WTC11 (cell line): Measurements from ENCODE around the gene SOX15. TPM values are rescaled to one million over a fixed set of nuclear protein-coding genes. Genes with fewer than 3 reads are reported as not detected.
A peak's percentile ranks its signal among the peaks of the same experiment; 100 is the strongest.

ENCODE experiments used
- ATAC-seq: fragments of 200-7000 bp; cut with Tn5 transposase; 2 replicates; pipeline ENCODE4 v1.10.0; 2021; ENCODE audit warnings: mild to moderate bottlenecking, moderate library complexity
- CTCF ChIA-PET: fragments of 300-600 bp; sonication (Branson Sonifier 250); formaldehyde crosslinking; loops from one replicate; lab custom pipeline; 2021; ENCODE audit warnings: antibody characterized with exemption; lab: Charles Lee
- POLR2A ChIA-PET: fragments of 350-600 bp; sonication (Branson Sonifier 250); formaldehyde crosslinking; loops from one replicate; lab custom pipeline; 2021; ENCODE audit warnings: antibody characterized with exemption; lab: Charles Lee
- DNase-seq: peaks from one replicate; pipeline ENCODE4 v3.0.0; 2021; ENCODE audit warnings: low spot score
- H3K27ac Mint-ChIP-seq: 2 replicates; pipeline ENCODE4 v1.8.0; 2021; ENCODE audit warnings: mixed read lengths
- H3K27me3 Mint-ChIP-seq: 2 replicates; pipeline ENCODE4 v1.8.0; 2021; ENCODE audit warnings: low read depth, mild to moderate bottlenecking, moderate library complexity, mixed read lengths
- H3K36me3 Mint-ChIP-seq: 2 replicates; pipeline ENCODE4 v1.8.0; 2021; ENCODE audit warnings: mixed read lengths
- H3K4me1 Mint-ChIP-seq: 2 replicates; pipeline ENCODE4 v1.8.0; 2022; ENCODE audit warnings: mixed read lengths
- H3K4me3 Mint-ChIP-seq: 2 replicates; pipeline ENCODE4 v1.8.0; 2021; ENCODE audit warnings: mild to moderate bottlenecking, moderate library complexity, mixed read lengths
- H3K9me3 Mint-ChIP-seq: 2 replicates; pipeline ENCODE4 v1.8.0; 2021; ENCODE audit warnings: mixed read lengths
- AFF4 ChIP-seq: sonication (generic); formaldehyde crosslinking; IDR thresholded peaks from 2 replicates; pipeline ENCODE4 v1.8.1; 2023; ENCODE audit warnings: mild to moderate bottlenecking, missing genetic modification reagents, borderline replicate concordance
- CBFB ChIP-seq: sonication (generic); formaldehyde crosslinking; IDR thresholded peaks from 2 replicates; pipeline ENCODE4 v1.8.1; 2022; ENCODE audit warnings: mild to moderate bottlenecking, low read depth, missing genetic modification reagents
- ETV6 ChIP-seq: sonication (generic); formaldehyde crosslinking; IDR thresholded peaks from 2 replicates; pipeline ENCODE4 v1.8.1; 2022; ENCODE audit warnings: mild to moderate bottlenecking, missing genetic modification reagents
- FOXP4 ChIP-seq: sonication (generic); formaldehyde crosslinking; IDR thresholded peaks from 2 replicates; pipeline ENCODE4 v1.8.0; 2022; ENCODE audit warnings: mild to moderate bottlenecking, missing genetic modification reagents
- HMGA2 ChIP-seq: fragments of 250-450 bp; sonication (Bioruptor Pico); IDR thresholded peaks from 2 replicates; pipeline ENCODE4 v1.4.0; 2021; ENCODE audit warnings: mild to moderate bottlenecking, moderate library complexity
- HMGXB4 ChIP-seq: sonication (generic); formaldehyde crosslinking; IDR thresholded peaks from 2 replicates; pipeline ENCODE4 v1.8.1; 2023; ENCODE audit warnings: mild to moderate bottlenecking, moderate library complexity, missing genetic modification reagents
- NFE2L1 ChIP-seq: sonication (generic); formaldehyde crosslinking; IDR thresholded peaks from 2 replicates; pipeline ENCODE4 v1.8.1; 2023; ENCODE audit warnings: missing genetic modification reagents
- OVOL2 ChIP-seq: fragments of 250-450 bp; sonication (Bioruptor Pico); IDR thresholded peaks from 2 replicates; pipeline ENCODE4 v1.9.0; 2021; ENCODE audit warnings: mild to moderate bottlenecking, borderline replicate concordance
- PRRX2 ChIP-seq: fragments of 250-450 bp; sonication (Bioruptor Pico); IDR thresholded peaks from 2 replicates; pipeline ENCODE4 v1.8.0; 2021; ENCODE audit warnings: mild to moderate bottlenecking
- SOX15 ChIP-seq: fragments of 250-450 bp; sonication (Bioruptor Pico); IDR thresholded peaks from 2 replicates; pipeline ENCODE4 v1.9.0; 2021; ENCODE audit warnings: mild to moderate bottlenecking
- USF1 ChIP-seq: sonication (generic); formaldehyde crosslinking; IDR thresholded peaks from 2 replicates; pipeline ENCODE4 v1.8.0; 2022; ENCODE audit warnings: mild to moderate bottlenecking, missing genetic modification reagents
- USF2 ChIP-seq: sonication (generic); formaldehyde crosslinking; IDR thresholded peaks from 2 replicates; pipeline ENCODE4 v1.8.1; 2023; ENCODE audit warnings: mild to moderate bottlenecking, missing genetic modification reagents, moderate library complexity
- ZBTB43 ChIP-seq: sonication (generic); formaldehyde crosslinking; IDR thresholded peaks from 2 replicates; pipeline ENCODE4 v1.8.1; 2023; ENCODE audit warnings: mild to moderate bottlenecking, missing genetic modification reagents
- ZNF219 ChIP-seq: sonication (generic); formaldehyde crosslinking; IDR thresholded peaks from 2 replicates; pipeline ENCODE4 v1.8.0; 2023; ENCODE audit warnings: missing genetic modification reagents, mild to moderate bottlenecking, borderline replicate concordance
- ZNF416 ChIP-seq: fragments of 250-450 bp; sonication (Bioruptor Pico); IDR thresholded peaks from 2 replicates; pipeline ENCODE4 v1.9.0; 2021; ENCODE audit warnings: mild to moderate bottlenecking, inconsistent platforms
- ZSCAN18 ChIP-seq: fragments of 250-450 bp; sonication (Bioruptor Pico); IDR thresholded peaks from 2 replicates; pipeline ENCODE4 v2.1.2; 2022; ENCODE audit warnings: mild to moderate bottlenecking, moderate library complexity
- total RNA-seq: library from RNA; stranded (reverse); gene quantifications from 3 replicates; pipeline ENCODE4 v1.2.3, GENCODE V29; 2021

The SOX15 gene
- total RNA-seq, 1 experiment from 2014 or later: 19.9 TPM

GRCh38 chr17:7627250-7628121 is 37.6 kb upstream of the SOX15 start, which contains the start of gene SAT2 (continued):
- no peak for TF ChIP-seq NFE2L1 (CRISPR knock-in tag)
- TF ChIP-seq ZBTB43 (CRISPR knock-in tag): no peak
- TF ChIP-seq OVOL2: no peak
- TF ChIP-seq AFF4 (CRISPR knock-in tag): no peak
- no peak for TF ChIP-seq ZNF219
- TF ChIP-seq ZNF416 (CRISPR knock-in tag): peak; percentile 87
- TF ChIP-seq ETV6 (CRISPR knock-in tag): peak; percentile 76; the same call in 1 of the 2 replicates
- TF ChIP-seq HMGXB4 (CRISPR knock-in tag): 0 out of 2 replicates have a peak, but pooled peaks have one; percentile 4
- no peak for TF ChIP-seq PRRX2
- no peak for TF ChIP-seq ZSCAN18 (CRISPR knock-in tag)
- TF ChIP-seq USF1 (CRISPR knock-in tag): peak; percentile 34; the same call in 1 of the 2 replicates
- peak; percentile 40 for TF ChIP-seq USF2 (CRISPR knock-in tag)
- TF ChIP-seq SOX15 (CRISPR knock-in tag): no peak

GRCh38 chr17:7626956-7627249 is 37.0 kb upstream of the SOX15 start:
- ChIA-PET POLR2A (interaction anchor here (1.0 to 3.1 kb wide), 9 partner anchors 11 to 148 kb away, joined by 3 to 40 read pairs (median 9); partner anchors contain the start of genes ATP1B2, DNAH2, MPDU1 and SOX15), CTCF (interaction anchor here (0.6 to 3.0 kb wide), 14 partner anchors 9 to 447 kb away, joined by 3 to 41 read pairs (median 7); partner anchors contain the start of genes EFNB3, FXR2, SOX15 and TP53)
- Mint-ChIP-seq H3K27me3 (no peaks in the 10 kb centered on the region), H3K4me3 (peak overlapping the region; percentile 85), H3K4me1 (peaks cover 9% of the 10 kb centered on the region), H3K36me3 (peaks cover 4% of the 10 kb centered on the region), H3K27ac (peak overlapping the region; percentile 25), H3K9me3 (no peaks in the 10 kb centered on the region)
- no peak for ATAC-seq
- DNase-seq: no peak
- TF ChIP-seq AFF4 (CRISPR knock-in tag): no peak
- no peak for TF ChIP-seq HMGA2 (CRISPR knock-in tag)
- no peak for TF ChIP-seq FOXP4
- no peak for TF ChIP-seq CBFB
- TF ChIP-seq PRRX2: no peak
